SK-N-DZ (cell line): ENCODE results near the gene ABCC2.

ENCODE experiments used
- DNase-seq: peaks from one replicate; pipeline ENCODE4 v3.0.0-alpha.2; 2015; ENCODE audit warnings: low spot score

The ABCC2 gene

DNA sequence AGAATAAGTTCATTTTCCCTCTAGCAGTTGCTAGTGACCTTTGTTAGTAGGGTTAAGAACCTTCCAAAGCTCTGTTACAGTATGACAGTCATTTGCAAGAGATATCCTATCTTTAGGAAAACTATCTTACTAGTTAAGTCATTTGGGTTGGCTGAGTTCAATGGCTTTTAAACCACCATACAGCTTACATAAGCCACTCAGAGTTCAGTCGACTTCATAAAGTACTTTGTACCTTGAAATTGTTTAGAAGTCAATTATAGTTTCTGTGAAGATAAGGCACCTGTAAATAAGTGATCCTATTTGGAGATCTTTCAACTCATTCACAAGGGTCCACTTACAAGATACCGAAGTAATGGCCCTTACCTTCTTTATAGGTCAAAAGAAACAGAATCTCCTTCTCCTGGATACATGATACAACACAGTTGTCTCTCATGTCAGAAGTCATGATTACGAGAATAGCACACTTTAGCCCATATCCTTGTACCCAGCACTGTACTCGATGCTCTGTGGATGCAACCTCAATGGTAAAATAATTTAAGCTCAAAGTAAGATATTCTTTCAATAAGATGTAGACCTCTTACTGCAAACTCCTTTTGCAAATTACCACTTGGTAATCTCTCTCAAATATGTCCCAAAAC, 11.9 kb upstream of the ABCC2 start:
- no peak for DNase-seq

GRCh38 chr10:99775850-99776249, 6.6 kb upstream of the ABCC2 start:
- no peak for DNase-seq

- DNase-seq = no peak
Measured at GRCh38 chr10:99777918-99778714, 4.3 kb upstream of the ABCC2 start.

DNA sequence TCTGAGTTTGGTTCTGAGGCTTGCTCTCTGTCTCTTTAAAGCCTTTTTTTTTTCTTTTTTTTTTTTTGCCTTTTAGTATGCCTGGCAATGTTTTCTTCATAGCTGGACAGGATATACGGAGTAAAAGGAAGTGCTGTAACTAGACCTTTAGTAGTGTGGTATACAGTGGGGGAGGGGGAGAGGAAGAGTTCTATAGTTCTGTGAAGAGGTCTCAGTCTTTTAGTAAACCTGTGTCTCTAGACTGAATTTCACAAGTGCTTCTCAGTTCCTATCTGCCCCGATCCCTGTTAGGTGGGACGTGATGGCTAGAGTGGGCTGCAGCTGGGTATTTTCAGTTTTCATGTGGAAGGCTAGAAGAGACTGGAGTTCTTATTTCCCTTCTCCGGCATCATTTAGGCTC, 3.1 kb upstream of the ABCC2 start:
- DNase-seq = no peak

DNA sequence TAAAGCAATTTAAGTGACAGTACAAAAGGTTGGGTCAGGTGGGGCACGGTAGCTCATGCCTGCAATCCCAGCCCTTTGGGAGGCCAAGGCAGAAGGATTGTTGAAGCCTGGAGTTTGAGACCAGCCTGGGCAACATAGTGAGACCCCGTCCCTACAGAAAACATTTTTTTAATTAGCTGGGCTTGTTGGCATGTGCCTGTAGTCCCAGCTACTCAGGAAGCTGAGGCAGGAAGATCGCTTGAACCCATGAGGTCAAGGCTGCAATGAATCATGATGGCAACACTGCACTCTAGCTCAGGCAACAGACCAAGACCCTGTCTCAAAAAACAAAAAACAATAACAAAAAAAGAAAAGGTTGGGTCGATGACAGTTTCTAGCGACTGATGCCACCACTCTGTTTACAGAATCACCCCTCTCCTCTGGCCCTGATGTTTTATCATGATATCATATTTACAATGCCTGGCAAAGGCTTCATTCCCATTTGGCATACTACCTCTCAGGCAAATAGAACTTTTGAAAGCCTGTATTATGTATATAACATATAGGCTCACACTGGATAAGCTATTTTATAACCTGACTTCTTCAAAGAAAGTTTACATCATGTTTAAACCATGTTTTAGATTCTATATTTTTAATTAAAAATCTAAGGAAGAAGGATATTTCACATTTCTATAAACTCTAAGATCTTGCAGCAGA, 558 bp upstream of the ABCC2 start:
- DNase-seq = no peak

DNA sequence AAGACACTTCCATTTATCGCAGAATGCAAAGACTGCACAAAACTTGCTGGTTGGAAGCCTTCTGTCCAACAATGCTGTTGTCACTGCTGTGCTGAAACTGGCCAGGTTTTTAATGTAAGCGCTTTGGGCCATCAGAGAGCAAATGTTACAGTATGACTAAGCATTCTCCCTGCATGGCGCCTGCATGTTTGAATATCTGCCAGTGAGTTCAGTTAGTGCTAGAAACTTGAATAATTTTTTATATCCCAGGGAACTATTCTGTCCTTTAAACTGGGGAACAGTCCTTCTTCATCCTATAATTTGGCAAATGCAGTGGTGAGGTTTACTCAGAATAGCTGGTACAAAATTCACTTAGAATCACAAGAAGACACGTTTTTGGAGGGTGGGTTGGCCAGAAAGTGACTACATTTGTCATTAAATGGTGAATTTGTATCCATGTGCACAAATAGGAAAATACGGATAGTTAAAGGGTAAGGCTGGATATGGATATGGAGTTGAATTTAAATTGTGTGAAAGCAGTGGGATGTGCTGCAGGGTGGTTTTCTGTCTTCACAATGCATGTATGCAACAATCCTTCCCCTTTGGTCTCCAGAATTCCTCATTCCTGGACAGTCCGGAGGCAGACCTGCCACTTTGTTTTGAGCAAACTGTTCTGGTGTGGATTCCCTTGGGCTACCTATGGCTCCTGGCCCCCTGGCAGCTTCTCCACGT, 1.7 kb downstream of the ABCC2 start:
- DNase-seq = no peak

DNA sequence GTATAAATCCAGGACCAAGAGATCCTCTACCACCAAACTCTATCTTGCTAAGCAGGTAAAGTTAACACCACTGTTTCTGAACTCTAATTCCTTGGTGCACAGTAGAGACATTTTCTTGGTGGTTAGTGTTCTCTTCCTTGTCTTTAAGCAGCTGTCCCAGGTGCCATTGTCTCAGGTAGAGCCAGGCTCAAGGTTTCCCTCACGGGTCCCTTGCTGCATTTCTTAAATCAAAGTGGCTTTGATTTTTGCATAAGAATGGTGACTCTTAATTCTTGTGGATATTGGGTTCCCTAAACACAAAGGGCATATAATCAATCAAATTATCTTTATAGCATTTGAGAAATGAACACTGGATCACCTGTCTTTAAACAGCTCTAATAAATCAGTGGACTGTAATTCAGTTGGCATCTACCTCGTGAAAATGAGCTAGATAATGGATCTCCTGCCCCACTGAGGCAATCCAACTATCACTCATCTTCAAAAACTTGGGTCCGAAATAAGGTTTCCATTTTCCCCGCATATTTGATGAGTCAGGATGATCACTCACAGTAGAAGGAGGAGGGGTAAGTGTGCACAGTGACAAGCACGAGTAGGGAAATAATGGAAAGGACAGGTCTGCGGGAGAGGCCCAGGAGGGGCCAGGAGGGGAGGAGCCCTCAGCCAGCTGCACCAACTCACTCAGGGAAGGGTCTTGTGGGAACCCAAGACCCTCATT, 2.4 kb downstream of the ABCC2 start:
- no peak for DNase-seq

- DNase-seq = no peak
Measured at GRCh38 chr10:99785646-99786045, 3.2 kb downstream of the ABCC2 start.

DNA sequence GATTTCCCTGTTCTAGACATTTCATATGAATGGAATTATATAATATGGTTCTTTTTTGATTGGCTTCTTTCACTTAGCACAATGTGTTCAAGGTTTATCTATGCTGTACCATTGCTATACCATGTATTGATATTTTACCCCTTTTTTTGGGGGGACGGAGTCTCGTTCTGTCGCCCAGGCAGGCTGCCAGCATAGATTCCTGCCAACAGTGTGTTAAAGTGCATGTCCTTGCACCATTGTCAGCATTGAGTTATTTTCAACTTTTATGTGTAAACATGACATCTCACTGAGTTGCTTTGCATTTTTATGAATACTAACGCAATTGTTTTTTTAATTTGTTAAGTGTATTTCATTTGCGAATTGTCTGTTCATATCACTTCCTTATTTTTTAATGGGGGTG, 4.9 kb downstream of the ABCC2 start:
- no peak for DNase-seq

DNA sequence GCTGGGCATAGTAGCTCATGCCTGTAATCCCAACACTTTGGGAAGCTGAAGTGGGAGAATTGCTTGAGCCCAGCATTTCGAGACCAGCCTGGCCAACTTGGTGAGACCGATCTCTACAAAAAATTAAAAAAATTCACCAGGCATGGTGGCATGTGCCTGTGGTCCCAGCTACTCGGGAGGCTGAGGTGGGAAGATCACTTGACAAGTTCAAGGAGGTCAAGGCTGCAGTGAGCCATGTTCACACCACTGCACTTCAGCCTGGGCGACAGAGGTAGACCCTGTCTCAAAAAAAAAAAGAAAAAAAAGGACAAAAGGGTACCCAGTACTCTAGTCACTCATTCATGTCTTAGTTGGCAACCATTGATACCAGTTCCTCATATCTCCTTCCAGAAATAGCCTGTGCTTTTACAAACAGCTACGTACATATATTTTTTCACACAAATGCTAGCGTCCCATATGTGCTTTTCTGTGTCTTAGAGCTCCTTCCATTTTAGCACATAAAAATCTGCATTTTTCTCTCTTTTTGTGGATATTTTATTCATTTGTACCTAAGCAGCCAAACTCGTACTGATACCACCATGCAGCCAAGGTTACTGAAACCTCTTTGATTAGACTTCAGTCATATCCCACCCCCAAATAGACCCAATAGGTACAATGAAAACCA, 5.5 kb downstream of the ABCC2 start:
- DNase-seq = no peak

DNA sequence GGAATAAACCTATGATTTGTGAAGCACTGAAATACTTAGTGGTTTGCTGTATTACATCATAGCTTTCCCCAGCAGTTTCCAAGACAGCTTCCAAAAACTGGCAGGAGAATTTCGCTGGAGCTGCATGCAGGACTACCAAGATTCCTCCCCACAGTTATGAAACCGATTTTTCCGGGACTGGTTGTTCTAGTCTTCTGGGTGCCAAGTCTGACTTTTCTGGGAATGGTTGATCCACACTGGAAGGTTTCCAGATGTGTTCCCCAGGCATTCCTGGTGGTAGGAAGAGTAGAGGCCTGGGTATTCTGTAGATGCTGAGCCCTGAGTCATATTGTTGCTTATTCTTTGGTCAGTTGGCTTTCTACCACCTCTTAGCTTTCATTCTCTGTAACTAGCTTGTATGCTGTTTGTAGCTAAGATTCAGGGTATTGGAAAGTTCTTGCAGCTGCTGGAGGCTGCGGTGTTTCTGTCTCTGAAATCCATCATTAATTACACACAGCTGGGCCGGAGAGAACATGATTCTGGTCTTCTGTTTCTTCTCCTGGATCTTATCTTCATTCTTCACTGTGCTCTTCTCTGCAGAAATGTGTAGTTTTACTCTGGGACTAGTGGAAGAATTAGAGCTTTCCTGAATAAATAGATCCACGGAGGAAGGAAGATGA, 6.3 kb downstream of the ABCC2 start:
- DNase-seq = peak; percentile 29

DNA sequence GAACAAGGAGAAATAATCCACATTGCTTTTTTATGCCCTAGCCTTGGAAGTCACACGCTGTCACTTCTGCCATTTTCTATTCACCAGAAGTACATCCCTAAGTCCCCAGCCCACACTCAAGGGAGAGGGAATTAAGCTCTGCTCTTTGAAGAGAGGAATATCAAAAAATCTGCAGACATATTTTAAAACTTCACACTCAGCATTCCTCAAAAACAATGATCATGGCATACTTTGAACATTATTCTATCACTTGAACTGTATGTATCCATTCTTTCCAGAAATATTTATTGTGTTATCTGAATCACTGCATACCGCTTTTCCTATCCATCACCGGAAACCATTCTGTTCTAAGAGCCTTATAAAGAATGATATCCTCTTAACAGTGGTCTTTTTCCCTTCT, 9.4 kb downstream of the ABCC2 start:
- no peak for DNase-seq

DNA sequence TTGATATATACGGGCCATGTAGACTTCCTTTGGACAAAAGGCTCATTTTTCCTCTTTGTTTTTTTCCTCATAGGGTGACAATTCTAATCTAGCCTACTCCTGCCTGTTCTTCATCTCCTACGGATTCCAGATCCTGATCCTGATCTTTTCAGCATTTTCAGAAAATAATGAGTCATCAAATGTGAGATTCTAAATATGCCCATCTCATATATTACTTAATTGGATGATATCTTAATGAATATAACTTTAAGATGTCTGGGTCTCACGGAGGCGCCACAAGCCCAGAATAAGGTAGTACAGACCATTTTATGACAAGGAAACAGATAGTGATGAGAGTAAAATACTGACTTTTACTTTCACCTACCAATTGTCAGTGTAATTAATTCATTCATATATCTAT, 11.4 kb downstream of the ABCC2 start:
- no peak for DNase-seq

DNA sequence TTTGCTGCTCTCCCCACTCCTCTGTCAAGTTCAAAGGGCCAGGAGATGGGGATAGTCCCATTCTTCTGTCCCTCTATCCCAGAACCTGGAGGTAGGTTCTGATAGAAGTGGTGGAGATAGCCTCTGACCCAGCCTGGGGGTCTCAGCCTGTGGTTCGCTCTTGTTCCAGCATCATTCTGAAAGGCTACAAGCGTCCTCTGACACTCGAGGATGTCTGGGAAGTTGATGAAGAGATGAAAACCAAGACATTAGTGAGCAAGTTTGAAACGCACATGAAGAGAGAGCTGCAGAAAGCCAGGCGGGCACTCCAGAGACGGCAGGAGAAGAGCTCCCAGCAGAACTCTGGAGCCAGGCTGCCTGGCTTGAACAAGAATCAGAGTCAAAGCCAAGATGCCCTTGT, 14.5 kb downstream of the ABCC2 start:
- DNase-seq = no peak

DNA sequence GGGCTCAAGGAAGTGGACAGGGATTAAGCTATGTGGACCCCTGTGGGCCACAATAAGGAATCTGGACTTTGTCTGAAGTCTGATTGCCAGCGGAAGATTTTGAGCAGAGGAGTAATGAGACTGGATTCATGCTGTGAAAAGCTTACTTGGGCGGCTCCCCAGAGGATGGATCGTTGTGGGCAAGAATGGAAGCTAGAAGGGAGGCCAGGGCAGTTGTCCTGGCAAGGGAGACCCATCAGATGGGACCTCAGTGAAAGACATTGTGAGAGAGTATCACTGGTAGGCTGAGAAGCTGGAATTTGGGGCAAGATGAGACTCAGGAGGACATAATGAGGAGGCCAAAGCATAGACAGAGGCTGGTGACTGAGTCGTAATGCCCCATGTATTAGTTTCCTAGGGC, 15.6 kb downstream of the ABCC2 start:
- no peak for DNase-seq

DNA sequence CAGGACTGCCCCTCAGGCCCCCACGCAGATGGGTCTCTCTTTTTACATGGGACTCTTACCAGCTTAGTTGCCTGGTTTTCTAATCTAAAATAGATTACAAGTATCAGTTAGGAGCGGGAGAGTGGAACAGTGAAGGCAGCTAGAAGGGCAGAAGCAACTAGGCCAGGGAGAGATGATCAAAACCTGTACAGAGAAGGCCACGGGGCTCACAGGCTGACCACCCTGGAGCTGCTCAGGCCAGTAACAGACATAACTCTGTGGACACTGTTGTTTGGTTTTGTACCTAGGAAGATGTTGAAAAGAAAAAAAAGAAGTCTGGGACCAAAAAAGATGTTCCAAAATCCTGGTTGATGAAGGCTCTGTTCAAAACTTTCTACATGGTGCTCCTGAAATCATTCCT, 16.5 kb downstream of the ABCC2 start:
- no peak for DNase-seq

DNA sequence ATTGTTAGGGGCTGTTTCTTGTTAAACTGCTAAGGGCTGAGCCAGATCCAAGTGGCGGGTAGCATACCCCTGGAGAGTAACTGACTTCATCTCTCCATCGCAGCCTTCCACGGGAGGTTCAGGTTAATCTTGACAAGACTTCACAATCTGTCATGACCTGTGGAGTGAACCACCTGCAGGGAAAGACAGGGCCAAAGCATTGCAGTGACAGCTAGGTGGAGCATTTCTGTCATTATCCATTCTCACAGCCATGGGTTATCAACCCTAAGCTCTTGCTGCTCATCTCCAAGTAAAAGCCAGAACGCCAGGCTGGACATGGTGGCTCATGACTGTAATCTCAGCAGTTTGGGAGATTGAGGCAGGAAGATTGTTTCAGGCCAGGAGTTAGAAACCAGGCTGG, 17.2 kb downstream of the ABCC2 start:
- DNase-seq = no peak

GRCh38 chr10:99804471-99804870, 22.0 kb downstream of the ABCC2 start:
- no peak for DNase-seq

GRCh38 chr10:99805190-99805589, 22.8 kb downstream of the ABCC2 start:
- no peak for DNase-seq

GRCh38 chr10:99806091-99806490, 23.7 kb downstream of the ABCC2 start:
- no peak for DNase-seq
